GM10266 (cell line): Measurements from ENCODE around the gene RAET1G.
"Not testable (repeated sequence)": the region's sequence is repeated elsewhere in the genome, so short reads cannot be mapped to it uniquely, and the experiment has no call there.

Source experiments
- DNase-seq: peaks from one replicate; pipeline ENCODE4 v3.0.0; 2012; ENCODE audit errors: extremely low spot score
- CTCF ChIP-seq: IDR thresholded peaks from 2 replicates; pipeline ENCODE4 v1.5.1; 2012; ENCODE audit warnings: mild to moderate bottlenecking, low read depth; ENCODE audit not compliant: control insufficient read depth, insufficient read depth; ENCODE audit errors: missing control alignments

RAET1G gene

GRCh38 chr6:149925974-149926777, 3.3 kb upstream of the RAET1G start:
- peak; percentile 68 for TF ChIP-seq CTCF
- no peak for DNase-seq

GRCh38 chr6:149925253-149925973, 2.5 kb upstream of the RAET1G start:
- DNase-seq: no peak
- TF ChIP-seq CTCF: no peak

GRCh38 chr6:149924933-149925252, 2.0 kb upstream of the RAET1G start:
- no peak for DNase-seq
- no peak for TF ChIP-seq CTCF

- DNase-seq: no peak
These were observed 1.4 kb upstream of the RAET1G start for GRCh38 chr6:149924206-149924932.

GRCh38 chr6:149923327-149923986, 536 bp upstream of the RAET1G start:
- no peak for TF ChIP-seq CTCF

More at GRCh38 chr6:149924206-149924932, 1.4 kb upstream of the RAET1G start:
- TF ChIP-seq CTCF: no peak

GRCh38 chr6:149922091-149922490, 830 bp downstream of the RAET1G start:
- not testable (repeated sequence) for DNase-seq

More at GRCh38 chr6:149923327-149923986, 536 bp upstream of the RAET1G start:
- DNase-seq: no peak

GRCh38 chr6:149921361-149921760, 1.6 kb downstream of the RAET1G start:
- no peak for TF ChIP-seq CTCF

More at GRCh38 chr6:149921361-149921760, 1.6 kb downstream of the RAET1G start:
- no peak for DNase-seq
